ENCODE measurements around the gene SCOC. TPM values are rescaled to one million over a fixed set of nuclear protein-coding genes. Genes with fewer than 3 reads are reported as not detected.
"Not testable (repeated sequence)": the region's sequence is repeated elsewhere in the genome, so short reads cannot be mapped to it uniquely, and the experiment has no call there.

The SCOC gene
- total RNA-seq, 2 donors from 2014 or later = 8.7 to 9.7 TPM

DNA sequence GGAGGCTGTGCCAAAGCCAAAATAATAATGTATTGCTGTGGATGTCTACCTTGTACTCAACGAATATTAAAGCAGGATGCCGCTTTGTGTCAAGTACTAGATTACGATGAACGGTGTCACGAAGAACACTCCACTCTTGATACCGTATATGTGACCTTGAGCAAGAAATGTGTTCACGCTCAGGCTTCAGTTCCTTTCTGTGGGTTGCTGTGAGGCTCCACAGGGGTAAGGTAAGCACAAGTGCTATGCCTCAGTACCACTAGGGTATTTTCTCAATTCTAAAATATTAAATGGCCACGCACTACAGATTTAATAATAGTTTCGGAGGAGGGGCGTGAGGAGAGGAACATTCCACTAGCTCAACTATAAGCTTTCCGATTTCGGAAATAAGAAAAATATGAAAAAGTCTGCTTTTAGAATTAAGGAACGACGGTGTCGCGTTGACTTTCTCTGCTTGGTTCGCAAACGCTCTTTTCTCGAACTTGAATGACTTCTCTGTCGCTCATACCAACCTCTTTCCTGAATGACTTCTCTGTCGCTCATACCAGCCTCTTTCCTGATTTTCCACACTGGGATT, 607 bp upstream of the SCOC start:
- H3K27ac Mint-ChIP-seq = no peak overlapping the region
- no peak overlapping the region for H3K4me3 Mint-ChIP-seq
- DNase-seq = peak in 1 of 3 donors; percentile 10
- peaks cover 2% of the 10 kb centered on the region for H3K36me3 Mint-ChIP-seq (ENCODE audit: low read depth)
- H3K27me3 Mint-ChIP-seq = no peaks in the 10 kb centered on the region
- peak; percentile 67 for ATAC-seq
- H3K9me3 ChIP-seq (ENCODE audit: control insufficient read depth, low read length, poor library complexity, severe bottlenecking) = no peaks in the 10 kb centered on the region
- peaks cover 25% of the 10 kb centered on the region for H3K4me1 Mint-ChIP-seq

GRCh38 chr4:140374130-140374477, 658 bp downstream of the SCOC start:
- peaks cover 25% of the 10 kb centered on the region for H3K4me1 Mint-ChIP-seq
- H3K9me3 ChIP-seq (ENCODE audit: control insufficient read depth, low read length, poor library complexity, severe bottlenecking) = no peaks in the 10 kb centered on the region
- H3K36me3 Mint-ChIP-seq (ENCODE audit: low read depth) = no peaks in the 10 kb centered on the region
- H3K4me3 Mint-ChIP-seq = no peak overlapping the region
- H3K27me3 Mint-ChIP-seq = no peaks in the 10 kb centered on the region
- no peak for ATAC-seq
- no peak overlapping the region for H3K27ac Mint-ChIP-seq
- DNase-seq = no peak

GRCh38 chr4:140382732-140383131, 9.3 kb downstream of the SCOC start:
- no peaks in the 10 kb centered on the region for H3K36me3 Mint-ChIP-seq (ENCODE audit: low read depth)
- no peak for DNase-seq
- ATAC-seq = no peak
- no peaks in the 10 kb centered on the region for H3K27me3 Mint-ChIP-seq
- no peak overlapping the region for H3K27ac Mint-ChIP-seq
- no peaks in the 10 kb centered on the region for H3K9me3 ChIP-seq (ENCODE audit: control insufficient read depth, low read length, poor library complexity, severe bottlenecking)
- no peak overlapping the region for H3K4me3 Mint-ChIP-seq
- H3K4me1 Mint-ChIP-seq = no peaks in the 10 kb centered on the region

DNA sequence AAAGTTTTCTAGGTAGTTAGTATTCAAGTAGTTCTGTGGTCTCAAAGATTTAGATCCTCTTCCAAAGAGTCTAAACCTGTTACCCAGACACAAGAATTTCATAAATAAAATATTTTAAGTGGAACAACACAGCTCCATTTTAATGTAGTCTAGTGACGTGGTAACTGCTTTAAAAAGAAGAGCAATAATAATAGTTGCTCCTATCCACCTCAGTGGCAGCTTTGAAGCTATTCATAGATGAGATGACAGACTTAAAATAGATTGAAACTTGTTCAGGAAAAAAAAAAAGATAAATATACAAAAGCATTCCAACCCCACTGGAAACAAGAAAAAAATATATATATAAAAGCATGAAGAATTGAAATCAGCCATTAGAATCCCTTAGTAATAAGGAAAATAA, 14.6 kb downstream of the SCOC start:
- Mint-ChIP-seq H3K36me3 (ENCODE audit: low read depth) (no peaks in the 10 kb centered on the region), H3K27ac (no peak overlapping the region), H3K27me3 (peaks cover 4% of the 10 kb centered on the region), H3K4me1 (no peaks in the 10 kb centered on the region), H3K4me3 (no peak overlapping the region)
- no peaks in the 10 kb centered on the region for H3K9me3 ChIP-seq (ENCODE audit: control insufficient read depth, low read length, poor library complexity, severe bottlenecking)
- no peak for DNase-seq
- ATAC-seq = no peak

DNA sequence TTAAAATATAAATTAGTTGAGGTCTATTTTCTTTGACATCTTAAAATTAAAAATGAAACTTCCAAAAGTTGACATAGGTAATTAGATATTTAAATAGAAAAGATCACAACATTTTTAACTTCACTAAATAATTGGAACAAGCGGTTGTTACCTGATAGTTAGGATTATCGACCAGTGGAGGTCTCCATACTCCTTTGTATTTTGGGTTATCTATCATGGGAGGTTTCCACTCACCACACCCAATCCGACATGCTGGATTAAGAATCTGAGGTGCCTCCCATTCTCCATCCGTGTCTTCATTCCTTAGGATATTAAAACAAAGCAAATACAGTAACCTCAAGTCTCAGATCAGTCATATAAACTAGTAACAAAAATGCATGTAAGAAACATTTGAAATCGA, 22.2 kb downstream of the SCOC start:
- ATAC-seq (no peak), DNase-seq (no peak)
- Mint-ChIP-seq H3K4me1 (no peaks in the 10 kb centered on the region), H3K36me3 (ENCODE audit: low read depth) (no peaks in the 10 kb centered on the region), H3K27ac (no peak overlapping the region), H3K27me3 (peaks cover 31% of the 10 kb centered on the region), H3K4me3 (no peak overlapping the region)
- no peaks in the 10 kb centered on the region for H3K9me3 ChIP-seq (ENCODE audit: control insufficient read depth, low read length, poor library complexity, severe bottlenecking)

GRCh38 chr4:140400111-140400510, 26.7 kb downstream of the SCOC start:
- no peak for ATAC-seq

GRCh38 chr4:140406292-140406691, 32.8 kb downstream of the SCOC start:
- Mint-ChIP-seq H3K27ac (no peak overlapping the region), H3K4me1 (no peaks in the 10 kb centered on the region), H3K27me3 (peaks cover 16% of the 10 kb centered on the region), H3K4me3 (no peak overlapping the region), H3K36me3 (ENCODE audit: low read depth) (no peaks in the 10 kb centered on the region)
- no peaks in the 10 kb centered on the region for H3K9me3 ChIP-seq (ENCODE audit: control insufficient read depth, low read length, poor library complexity, severe bottlenecking)
- DNase-seq = no peak
- no peak for ATAC-seq

More at GRCh38 chr4:140400111-140400510, 26.7 kb downstream of the SCOC start:
- no peak for DNase-seq
- Mint-ChIP-seq H3K4me1 (no peaks in the 10 kb centered on the region), H3K27me3 (peaks cover 33% of the 10 kb centered on the region), H3K27ac (no peak overlapping the region), H3K36me3 (ENCODE audit: low read depth) (no peaks in the 10 kb centered on the region), H3K4me3 (no peak overlapping the region)
- H3K9me3 ChIP-seq (ENCODE audit: control insufficient read depth, low read length, poor library complexity, severe bottlenecking) = no peaks in the 10 kb centered on the region

DNA sequence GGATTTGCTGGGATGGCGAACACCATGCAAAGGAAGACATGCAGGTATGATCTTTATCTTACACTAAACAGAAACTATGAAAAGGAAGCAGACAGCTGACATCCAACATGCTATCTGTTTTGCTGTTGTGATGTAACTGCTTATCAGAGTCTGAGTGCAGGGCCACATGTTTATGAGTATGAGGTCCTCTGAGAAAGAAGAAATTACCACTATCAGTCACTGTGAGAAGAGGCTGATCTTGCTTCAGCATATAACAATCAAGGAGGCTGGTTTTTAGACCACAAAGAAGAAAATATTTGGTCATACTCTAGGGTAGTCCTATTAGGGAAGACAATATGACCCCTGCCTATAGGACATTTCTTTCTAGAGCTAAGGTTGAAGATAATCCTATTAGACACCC, 35.5 kb downstream of the SCOC start:
- no peaks in the 10 kb centered on the region for H3K4me1 Mint-ChIP-seq
- H3K4me3 Mint-ChIP-seq = no peak overlapping the region
- H3K9me3 ChIP-seq (ENCODE audit: control insufficient read depth, low read length, poor library complexity, severe bottlenecking) = no peaks in the 10 kb centered on the region
- no peak overlapping the region for H3K27ac Mint-ChIP-seq
- peaks cover 28% of the 10 kb centered on the region for H3K27me3 Mint-ChIP-seq
- ATAC-seq (no peak), DNase-seq (no peak)
- no peaks in the 10 kb centered on the region for H3K36me3 Mint-ChIP-seq (ENCODE audit: low read depth)

GRCh38 chr4:140413130-140413969, 39.9 kb downstream of the SCOC start:
- not testable (repeated sequence) for H3K4me3 Mint-ChIP-seq; H3K4me1 Mint-ChIP-seq; H3K27ac Mint-ChIP-seq; H3K36me3 Mint-ChIP-seq (ENCODE audit: low read depth); H3K9me3 ChIP-seq (ENCODE audit: control insufficient read depth, low read length, poor library complexity, severe bottlenecking); ATAC-seq; DNase-seq
- H3K27me3 Mint-ChIP-seq = peaks cover 15% of the 10 kb centered on the region

- peaks cover 2% of the 10 kb centered on the region for H3K36me3 Mint-ChIP-seq (ENCODE audit: low read depth)
- ATAC-seq = no peak
- H3K4me3 Mint-ChIP-seq = no peak overlapping the region
- H3K9me3 ChIP-seq (ENCODE audit: control insufficient read depth, low read length, poor library complexity, severe bottlenecking) = no peaks in the 10 kb centered on the region
- peaks cover 5% of the 10 kb centered on the region for H3K4me1 Mint-ChIP-seq
- no peak overlapping the region for H3K27ac Mint-ChIP-seq
- DNase-seq = no peak
- H3K27me3 Mint-ChIP-seq = peaks cover 42% of the 10 kb centered on the region
Measured at GRCh38 chr4:140423106-140423505, 49.7 kb downstream of the SCOC start.

- H3K9me3 ChIP-seq (ENCODE audit: control insufficient read depth, low read length, poor library complexity, severe bottlenecking) = no peaks in the 10 kb centered on the region
- peak overlapping the region; percentile 89 for H3K4me3 Mint-ChIP-seq
- peaks cover 10% of the 10 kb centered on the region for H3K36me3 Mint-ChIP-seq (ENCODE audit: low read depth)
- ATAC-seq = no peak
- H3K4me1 Mint-ChIP-seq = peaks cover 5% of the 10 kb centered on the region
- H3K27ac Mint-ChIP-seq = no peak overlapping the region
- no peak for DNase-seq
- H3K27me3 Mint-ChIP-seq = peaks cover 68% of the 10 kb centered on the region
Measured at GRCh38 chr4:140426610-140427105, 53.2 kb downstream of the SCOC start.

DNA sequence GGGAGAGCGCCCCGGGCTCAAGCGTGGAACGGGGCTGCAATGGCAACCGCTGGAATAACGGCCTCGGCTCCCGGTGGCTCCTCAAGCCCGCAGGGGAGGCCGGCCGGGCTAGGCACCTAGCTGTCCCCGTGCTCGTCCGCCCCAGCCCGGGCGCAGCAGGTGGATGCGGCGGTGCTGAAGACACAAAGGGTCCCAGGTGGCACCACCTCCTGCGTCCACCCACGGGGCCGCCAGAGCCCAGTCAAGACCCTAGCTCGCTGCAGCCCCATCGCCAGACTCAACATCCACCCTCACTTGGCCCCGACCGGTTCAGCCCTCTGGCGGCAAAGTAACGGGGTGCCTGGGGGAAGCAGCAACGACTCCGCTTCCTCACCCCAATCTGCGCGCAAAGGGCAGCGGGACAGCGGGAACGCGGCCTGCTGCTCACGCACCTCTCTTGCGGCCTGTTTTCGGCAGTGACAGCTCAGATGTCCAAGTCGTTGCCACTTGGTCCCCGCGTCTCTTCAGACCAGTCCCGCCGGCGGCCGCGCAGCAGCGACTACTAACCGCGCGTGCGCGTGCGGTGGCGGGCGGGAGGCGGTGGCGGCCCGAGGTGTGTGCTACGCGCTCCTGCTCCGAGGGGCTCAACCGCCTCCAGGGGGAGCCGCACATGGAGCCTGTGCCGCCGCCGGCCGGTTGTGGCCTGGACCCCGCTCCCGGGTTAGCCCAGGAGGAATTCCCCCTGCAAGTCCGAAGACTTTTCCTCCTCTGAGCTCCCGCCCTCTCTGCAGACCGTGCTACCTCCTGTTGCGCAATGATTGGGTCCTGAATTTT, 53.9 kb downstream of the SCOC start, which contains the start of gene CLGN:
CLGN (minus strand) TSS at position 543 of the 813 bp plus-strand sequence. CDS start 14,570 bp downstream, outside the sequence.
- Mint-ChIP-seq H3K36me3 (ENCODE audit: low read depth) (peaks cover 10% of the 10 kb centered on the region), H3K27me3 (peaks cover 71% of the 10 kb centered on the region)

DNA sequence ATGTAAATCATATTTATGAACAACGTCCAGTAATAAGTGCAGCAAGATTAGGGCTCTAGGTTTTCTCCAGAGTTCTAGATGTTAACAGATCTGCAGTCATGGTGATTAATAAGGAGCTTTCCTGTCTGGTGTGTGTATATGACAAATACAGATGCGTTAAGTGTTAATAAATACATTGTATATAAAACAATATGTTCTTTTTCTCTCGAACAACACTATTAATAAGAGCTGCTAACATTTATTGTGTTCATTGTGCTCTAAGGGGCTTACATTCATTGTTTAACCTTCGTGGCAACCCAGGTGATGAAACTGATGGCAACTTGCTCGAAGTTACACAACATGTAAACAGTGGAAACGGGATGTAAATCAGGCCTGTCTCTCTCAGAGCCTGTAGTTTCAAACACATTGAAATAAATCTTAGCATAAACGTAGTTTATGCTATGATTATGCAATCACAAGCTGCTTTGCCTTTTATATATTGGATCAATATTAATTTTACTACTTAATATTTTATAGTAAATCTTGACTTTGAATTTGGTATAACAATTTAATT, 54.5 kb downstream of the SCOC start:
- no peaks in the 10 kb centered on the region for H3K9me3 ChIP-seq (ENCODE audit: control insufficient read depth, low read length, poor library complexity, severe bottlenecking)
- Mint-ChIP-seq H3K4me3 (peak overlapping the region; percentile 89), H3K27ac (no peak overlapping the region), H3K4me1 (peaks cover 5% of the 10 kb centered on the region), H3K36me3 (ENCODE audit: low read depth) (peaks cover 10% of the 10 kb centered on the region), H3K27me3 (peaks cover 74% of the 10 kb centered on the region)
- DNase-seq = no peak
- ATAC-seq = no peak

More for the DNA sequence above, 53.9 kb downstream of the SCOC start, which contains the start of gene CLGN:
- ATAC-seq = peak; percentile 69
- DNase-seq = peak in 1 of 3 donors; percentile 5
- H3K4me3 Mint-ChIP-seq = peak within 1 kb of the TSS; percentile 89
- H3K27ac Mint-ChIP-seq = no peak within 1 kb of the TSS
- H3K4me1 Mint-ChIP-seq = peaks cover 5% of the 10 kb centered on the region
- H3K9me3 ChIP-seq (ENCODE audit: control insufficient read depth, low read length, poor library complexity, severe bottlenecking) = no peaks in the 10 kb centered on the region

Measured in T-helper 17 cell (primary cell).